ENCODE measurements around the gene ALDH3B2.
A peak's percentile ranks its signal among the peaks of the same experiment; 100 is the strongest.
"Not testable (repeated sequence)": the region's sequence is repeated elsewhere in the genome, so short reads cannot be mapped to it uniquely, and the experiment has no call there.

Gene ALDH3B2

DNA sequence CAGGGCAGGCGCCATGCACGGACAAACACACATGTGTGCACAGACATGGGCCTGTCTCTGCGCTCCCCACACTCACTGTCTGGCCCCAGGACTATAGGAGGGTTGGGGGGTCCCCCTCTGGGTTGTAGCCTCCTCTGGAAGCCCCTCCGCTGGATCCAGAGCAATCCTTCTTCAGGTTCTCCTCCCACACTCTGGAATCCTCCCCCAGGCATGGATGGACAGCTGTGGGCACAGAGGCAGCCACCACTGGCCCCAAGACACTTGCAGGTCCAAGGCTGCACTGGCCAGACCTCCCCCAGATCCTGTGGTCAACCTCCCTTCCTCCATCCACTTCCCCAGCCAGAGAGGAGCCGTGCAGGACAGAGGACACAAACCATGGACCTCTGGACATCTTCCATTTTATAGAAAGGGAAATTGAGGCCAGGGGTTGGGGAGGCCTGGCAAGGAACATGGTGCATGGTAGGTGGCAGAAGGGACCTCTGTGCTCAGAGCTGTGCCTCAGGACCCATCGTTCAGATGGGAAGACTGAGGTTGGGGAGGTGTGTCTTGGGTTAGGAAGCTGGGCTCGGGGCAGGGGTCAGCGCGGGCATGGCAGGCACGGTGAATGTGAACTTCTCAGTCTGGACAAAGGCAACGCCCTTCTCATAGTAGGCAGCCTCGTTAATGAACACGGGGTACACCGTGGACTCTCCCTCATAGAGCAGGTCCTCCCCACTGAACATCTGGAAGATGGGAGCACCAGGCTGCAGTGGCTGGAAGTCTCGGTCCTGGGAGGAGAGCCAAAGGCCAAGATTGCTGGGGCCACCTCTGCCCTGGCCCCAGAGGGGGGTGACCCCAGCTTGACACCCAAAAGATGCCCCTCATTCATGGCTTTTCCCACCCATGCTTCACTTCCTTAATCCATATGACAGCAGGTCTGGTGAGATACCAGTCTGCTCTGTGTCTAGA is 32.0 kb downstream of the ALDH3B2 start:
- no peak for DNase-seq (ENCODE audit: low read depth in 2 of 2)

DNA sequence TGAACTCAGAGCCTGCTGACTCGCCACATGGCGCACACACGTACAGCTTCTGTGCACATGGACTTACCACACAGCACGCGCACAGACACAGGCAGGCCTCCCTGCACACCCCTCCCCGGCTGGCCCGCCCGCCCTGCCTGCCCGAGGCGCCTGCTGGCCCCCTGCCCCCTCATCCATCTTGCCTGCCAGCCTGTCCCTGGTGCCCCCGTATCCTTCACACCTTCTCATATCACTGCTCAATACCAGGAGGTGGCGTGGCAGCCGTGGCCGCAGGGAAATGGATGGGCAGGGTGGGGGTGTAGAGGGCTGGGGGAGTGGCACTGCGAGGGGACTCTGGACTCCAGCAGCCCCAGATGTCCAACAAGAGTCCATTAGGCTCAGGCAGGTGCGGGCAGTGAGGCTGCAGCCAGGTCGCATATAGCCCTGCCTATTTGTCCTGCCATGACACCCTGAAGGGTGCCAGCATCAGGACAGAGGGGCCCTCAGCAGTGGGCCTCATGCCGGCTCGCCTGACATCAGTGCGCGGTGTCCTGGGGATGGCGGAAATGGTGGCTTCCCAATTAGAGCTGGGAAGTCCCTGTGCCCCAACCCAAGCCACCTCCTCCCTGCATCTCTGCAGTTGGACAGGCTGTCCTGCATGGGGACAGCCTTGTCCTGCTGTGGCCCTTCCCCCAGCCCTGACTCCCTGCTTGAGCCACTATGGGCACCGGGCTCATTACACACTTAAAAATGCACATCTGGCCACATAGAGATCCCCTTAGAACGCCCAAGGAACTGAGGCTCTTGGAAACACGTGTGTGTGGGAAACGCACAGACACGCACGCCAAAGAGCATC is 32.9 kb downstream of the ALDH3B2 start:
- no peak for DNase-seq (ENCODE audit: low read depth in 2 of 2)

DNA sequence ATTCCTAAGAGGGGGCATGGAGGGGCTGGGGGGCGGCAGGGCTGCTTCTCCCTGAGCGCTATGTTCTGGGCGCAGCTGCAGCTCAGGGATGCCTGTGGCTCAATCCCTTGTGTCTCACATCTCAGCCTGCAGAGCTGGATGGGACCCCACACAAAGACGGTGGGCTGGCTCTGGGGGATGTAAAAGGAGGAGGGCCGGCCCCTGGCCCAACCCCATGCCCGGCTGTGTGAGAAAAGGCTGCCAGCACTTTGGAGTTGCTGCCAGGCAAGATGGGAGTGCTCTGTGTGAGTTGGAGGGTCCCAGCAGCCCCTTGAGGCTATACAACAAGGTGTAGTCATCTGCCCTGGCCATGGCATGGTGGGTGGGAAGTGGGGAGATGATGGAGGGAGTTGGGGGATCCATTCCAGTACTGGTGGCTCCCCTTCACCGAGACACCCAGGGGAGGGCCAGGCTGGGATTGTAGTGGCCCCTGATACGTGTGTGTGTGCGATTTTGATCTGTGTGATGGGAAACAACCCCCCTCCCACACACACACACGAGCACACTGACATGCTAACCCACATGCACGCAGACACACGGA is 33.6 kb downstream of the ALDH3B2 start:
- no peak for DNase-seq (ENCODE audit: low read depth in 2 of 2)

DNA sequence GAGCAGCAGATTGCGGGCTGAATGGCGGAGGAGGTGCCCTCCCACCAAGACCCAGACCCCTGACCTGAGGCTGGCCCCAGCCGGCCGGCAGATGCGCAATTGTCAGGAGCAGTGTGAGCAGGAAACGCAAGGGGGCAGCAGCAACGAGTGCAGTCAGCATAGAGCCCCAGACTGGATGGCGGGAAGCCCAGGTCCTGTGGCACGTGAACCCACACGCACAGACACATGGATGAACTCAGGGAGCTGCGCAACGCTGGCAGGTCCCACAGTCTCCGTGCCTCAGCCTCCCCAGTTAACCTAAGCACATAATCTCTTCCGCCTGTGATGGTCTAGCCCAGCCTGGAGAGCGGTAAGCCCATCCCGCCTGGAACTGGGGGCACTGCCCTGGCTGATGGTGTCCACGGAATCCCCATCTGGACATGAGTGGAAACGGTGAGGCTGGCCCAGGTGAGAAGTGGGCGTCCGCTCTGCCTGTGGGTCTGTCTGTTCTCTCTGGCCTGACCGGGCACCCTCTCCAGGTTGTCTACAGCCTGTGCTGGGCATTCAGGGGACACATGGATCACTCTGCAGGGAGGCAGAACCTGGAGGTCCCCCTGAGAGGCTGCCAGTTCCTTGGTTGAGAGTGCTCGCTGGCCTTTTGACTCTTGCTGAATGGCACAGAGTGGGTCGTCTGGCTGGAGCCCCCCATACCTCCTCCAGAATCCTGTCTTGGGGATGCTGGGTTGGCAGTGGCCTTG is 34.2 kb downstream of the ALDH3B2 start:
- peak; percentile 29 to 60 for DNase-seq (ENCODE audit: low read depth in 2 of 2)

DNA sequence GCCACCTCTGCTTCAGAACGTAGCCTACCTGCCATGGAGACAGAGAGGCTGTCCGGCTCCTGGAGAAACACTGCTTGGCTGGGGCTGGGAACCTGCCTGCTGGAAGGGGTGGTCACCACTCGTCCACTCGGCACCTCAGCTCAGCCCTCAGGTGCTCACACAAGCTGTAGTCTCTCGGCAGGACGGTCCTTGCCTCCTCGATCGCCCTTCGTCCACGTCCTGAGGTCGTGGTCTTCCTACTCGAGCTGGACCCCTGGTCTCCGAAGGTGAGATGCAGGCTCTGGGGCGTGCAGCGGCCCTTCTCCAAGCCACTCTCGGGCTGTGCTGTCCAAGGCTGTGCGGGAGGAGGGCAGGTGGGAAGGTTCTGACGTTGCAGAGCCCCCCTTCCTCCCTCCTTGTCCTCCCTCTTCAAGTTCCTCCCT is 35.0 kb downstream of the ALDH3B2 start, which contains the start of gene TBX10:
Gene TBX10 (minus strand): TSS at position 326 of the 422 bp plus-strand sequence. CDS start 291 bp downstream, at position 35.
- DNase-seq (ENCODE audit: low read depth in 2 of 2), result no peak

DNA sequence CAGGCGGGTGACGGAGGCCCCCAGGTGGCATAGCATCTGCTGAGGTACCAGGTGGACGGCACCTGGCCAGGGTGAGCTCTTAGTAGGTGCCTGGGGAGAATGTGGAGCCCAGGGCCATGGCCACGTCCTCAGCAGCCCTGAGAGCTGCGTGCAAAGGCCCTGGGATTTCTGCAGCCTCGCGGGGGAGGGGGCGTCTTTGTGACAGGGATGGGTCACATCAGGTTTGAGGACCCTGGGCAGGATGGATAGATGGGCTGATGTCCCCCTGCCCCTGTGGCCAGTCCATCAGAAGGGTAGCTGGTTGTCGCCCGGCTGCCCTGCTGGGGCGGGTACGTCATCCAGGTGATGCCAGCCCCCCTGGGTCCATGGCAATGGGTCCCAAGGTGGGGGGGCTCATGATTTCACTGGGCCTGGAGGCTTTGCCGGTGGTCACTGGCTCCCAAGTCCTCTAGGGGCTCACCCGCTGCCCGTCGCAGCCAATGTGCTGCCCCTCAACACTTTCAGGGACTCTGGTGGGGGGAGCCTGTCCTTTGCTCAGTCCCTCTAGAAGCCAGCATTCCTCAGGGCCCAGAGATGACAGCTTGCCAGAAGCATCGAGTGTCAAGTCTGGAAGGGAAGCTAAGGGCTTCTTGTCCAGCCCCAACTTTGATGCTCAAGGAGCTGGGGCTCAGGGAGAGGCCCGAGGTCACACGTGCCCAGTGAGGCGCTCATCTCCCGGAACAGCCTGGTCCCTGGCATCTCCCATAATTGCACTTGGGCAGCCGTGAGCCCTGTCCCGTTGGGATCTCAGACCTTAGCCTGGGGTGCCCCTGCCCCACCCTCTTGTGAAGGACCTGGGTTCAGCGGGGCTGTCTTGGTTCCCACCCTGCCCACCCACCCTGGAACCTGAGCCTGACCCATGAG is 35.6 kb downstream of the ALDH3B2 start:
- DNase-seq (ENCODE audit: low read depth in 2 of 2), result no peak

DNA sequence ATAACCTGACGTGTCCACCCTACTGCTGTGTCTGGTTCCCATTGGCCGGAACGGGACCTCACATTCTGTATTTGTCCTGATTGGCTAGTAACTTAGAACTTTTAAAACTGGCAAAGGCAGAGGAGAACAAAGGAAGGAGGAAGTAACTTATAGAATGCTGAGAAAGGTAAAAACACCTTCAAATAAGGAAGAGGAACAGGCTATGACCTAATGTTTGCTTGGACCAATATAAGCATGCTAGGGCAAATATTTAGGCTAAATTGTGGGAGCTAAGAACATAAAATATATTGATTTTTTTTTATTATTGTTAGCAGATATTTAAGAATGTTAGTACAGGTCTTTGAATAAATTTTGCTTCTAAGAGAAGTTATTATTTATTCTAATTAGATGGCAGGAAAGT is 37.0 kb downstream of the ALDH3B2 start:
- not testable (repeated sequence) for DNase-seq (ENCODE audit: low read depth in 2 of 2)

DNA sequence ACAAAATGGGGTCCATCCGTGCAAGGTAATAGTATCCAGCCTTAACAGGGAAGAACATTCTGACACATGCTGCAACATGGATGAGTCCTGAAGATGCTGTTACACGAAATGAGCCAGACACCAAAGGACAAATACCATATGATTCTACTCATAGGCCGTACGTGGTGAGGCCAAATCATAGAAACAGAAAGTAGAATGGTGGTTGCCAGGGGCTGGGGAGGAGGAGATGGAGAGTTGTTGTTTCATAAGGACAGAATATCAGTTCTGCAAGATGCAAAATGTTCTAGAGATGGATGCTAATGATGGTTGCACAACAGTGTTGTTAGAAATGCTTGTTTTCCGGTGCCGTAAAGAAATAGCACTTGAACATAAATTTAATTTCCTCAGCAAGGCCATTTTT is 37.5 kb downstream of the ALDH3B2 start:
- DNase-seq (ENCODE audit: low read depth in 2 of 2), result no peak

DNA sequence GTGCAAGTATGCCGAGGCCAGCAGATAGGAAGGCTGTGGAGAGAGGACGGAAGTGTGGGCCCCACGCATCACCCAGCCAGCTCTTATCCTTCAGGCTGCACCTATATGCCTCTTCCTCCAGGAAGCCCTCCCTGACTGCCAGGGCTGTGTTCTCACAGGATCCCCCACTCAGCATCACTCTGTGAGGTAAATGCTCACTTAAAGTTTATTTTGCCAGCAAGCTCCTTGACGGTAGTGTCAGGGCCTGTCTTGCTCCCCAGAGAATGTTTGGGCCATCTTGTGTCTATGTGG is 39.2 kb downstream of the ALDH3B2 start:
- no peak for DNase-seq (ENCODE audit: low read depth in 2 of 2)

DNA sequence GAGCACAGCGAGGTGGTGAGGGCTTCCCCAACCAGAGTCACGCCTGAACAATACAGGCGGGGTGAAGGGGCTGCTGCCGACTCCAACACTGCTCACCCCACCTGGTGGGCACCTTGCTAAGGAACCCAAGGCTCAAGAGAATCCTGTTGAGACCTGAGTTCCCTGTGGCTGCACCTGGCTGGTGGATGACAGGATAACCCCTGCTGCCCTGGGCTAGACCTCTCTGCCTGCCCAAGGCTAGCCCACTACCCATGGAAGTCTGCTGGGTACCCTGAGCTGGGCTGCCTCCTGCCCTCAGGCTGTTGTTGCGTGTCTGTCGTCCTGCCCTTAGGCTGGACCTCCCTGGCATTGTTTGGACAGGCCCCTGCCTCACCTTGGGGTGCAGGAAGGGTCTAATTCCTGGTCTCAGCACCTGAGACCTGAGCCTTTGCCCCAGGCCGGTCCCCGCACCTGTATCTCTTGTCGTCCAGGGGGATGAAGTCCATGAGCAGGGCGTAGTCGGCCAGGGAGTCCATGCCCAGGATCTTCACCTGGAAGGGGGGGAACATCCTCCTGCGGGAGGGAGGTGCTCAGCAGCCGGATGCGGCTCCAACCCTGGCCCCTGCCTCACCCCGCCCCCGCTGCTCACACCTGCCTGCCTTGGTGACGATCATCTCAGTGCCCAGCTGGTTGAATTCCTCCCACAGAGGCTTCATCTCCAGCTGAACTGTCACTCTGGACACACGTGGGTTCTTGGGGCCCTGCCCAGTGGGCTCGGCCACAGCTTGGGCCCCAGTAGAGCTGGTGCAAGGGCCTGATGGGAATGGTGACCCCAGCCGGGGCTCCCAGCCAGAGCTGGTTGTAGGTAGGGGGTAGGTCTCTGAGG is 39.8 kb downstream of the ALDH3B2 start:
- DNase-seq (ENCODE audit: low read depth in 2 of 2), result no peak

DNA sequence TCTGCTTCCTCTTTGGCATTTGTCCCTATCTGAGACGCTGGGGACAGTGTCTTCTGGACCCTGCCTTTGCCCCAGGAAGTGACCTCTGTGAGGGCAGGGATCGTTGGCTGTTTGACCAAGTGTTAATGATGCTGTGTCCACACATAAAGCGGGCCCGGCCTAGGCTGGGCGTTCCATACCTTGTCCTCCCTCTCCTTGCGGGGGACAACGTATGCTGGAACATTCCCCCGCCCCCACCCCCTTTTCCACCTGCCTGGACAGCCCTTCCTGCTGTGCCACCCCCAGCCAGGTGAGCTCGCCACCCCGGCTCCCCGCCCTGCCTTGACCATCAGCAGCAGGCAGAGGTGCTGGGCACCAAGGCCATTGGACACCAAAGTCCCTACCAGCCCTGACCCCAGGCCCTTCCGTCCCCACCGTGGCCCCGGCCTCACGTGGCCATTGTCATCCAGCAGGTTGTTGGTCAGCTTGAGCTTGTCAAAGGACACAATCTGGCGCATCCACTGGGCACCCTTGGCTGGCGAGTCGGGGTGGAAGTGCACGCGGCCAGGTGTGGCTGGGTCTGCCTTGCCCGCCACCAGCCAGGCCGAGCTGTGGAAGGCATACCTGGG is 40.6 kb downstream of the ALDH3B2 start:
- no peak for DNase-seq (ENCODE audit: low read depth in 2 of 2)

DNA sequence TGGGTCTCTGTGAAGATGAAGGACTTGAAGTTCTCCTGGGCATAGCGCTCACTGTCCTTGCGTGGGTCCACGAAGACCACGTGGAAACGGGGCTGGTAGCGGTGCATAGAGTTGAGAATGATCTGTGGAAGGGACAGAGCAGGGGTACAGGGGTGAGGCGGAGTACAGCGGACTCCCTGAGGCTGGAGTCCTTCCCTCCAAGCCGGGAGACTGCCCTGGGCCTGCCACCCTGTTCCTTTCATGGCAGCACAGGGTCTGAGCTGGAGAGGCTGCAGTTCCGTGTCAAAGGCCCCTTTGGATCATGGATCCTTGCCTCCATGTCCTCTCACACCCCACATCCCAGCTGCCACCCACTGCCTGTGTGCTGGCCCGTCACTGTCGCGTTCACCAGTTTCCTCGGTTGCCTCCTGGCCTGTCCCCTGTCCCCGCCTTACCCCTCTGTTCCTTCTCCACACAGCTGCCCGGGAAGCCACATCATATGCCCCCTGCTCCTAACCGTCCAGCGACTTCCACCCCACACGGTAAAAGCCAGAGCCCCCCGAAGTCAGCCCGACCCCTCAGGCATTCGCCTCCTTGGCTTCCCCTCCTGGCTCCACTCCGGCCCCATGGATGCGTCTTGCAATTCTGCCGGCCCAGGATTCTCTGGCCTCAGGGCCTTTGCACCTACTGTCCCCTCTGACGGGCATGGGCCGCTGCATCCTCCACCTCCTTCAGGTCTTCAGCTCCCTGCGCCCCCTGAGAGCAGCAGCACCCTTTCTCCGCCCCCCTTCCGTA is 41.3 kb downstream of the ALDH3B2 start:
- DNase-seq (ENCODE audit: low read depth in 2 of 2), result no peak

DNA sequence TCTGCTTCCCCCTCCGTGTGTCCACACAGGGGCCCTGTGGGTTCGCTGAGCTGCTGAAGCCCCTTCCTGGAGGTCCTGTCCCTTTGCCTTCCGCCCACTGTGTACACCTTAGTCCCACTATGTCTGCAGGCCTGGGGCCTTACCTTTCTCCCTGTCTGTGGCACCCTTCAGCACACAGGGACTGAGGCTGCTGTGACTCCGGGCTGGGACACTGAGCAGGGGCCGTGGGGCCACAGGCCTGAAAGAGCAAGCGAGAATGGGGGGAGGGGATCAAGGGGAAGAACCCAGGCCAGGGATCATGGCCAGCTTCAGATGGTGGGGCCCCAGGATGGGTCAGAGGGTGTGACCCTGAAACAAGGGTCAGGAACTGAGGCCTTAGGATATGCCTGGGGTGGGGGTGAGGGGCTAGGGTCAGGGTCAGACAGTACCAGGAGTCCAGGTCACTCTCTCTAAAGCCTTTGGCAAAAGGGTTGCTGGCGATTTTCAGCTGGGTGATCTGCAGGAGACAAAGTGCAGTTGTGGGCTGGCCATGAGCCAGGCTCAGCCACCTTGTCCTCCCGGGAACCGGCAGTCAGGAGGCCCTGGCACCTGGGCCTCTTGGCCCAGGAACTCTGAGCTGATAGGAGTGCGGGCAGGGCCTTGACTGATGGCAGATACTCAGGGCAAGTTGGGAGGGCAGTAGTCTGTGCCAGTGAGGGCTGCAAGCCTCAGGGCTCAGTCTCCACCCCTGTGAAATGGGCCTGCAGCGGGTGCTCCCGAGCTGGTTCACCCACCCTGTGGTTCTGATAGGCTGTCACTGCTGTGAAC is 42.0 kb downstream of the ALDH3B2 start:
- no peak for DNase-seq (ENCODE audit: low read depth in 2 of 2)

DNA sequence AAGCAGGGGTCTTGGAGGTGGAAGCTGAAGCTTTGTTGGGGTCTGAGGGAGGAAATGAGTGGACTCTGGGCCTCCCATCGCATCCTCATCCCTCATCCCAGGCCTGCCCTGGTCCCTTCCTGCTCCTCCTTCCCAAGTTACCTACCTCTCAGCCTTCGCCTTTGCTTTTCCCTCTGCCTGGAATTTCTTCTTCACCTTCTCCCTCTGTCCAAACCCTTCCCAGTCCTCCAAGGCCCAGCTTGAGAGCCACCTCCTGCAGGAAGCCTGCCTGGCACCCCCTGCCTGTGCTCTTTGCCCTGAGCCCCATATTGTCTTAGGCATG is 42.6 kb downstream of the ALDH3B2 start:
- no peak for DNase-seq (ENCODE audit: low read depth in 2 of 2)

DNA sequence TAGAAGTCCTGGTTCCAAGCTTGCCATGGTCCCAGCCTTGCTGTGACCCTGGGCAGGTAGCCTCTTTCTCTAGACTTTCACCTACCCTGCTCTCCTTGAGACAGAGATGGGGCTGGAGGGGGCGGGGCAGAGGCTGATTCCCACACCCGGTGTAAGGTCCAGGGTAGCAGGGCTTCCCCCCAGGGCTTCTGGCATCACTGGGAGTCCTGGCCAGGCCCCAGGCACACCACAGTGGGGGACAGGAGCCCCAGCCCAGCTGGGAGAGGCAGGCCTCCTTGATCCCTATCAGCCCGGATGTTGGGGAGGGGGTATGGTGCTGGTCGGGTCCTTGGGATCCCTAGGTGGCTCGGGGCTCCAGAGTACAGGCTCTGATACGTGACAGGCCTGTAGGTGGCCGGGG is 43.0 kb downstream of the ALDH3B2 start:
- no peak for DNase-seq (ENCODE audit: low read depth in 2 of 2)

DNA sequence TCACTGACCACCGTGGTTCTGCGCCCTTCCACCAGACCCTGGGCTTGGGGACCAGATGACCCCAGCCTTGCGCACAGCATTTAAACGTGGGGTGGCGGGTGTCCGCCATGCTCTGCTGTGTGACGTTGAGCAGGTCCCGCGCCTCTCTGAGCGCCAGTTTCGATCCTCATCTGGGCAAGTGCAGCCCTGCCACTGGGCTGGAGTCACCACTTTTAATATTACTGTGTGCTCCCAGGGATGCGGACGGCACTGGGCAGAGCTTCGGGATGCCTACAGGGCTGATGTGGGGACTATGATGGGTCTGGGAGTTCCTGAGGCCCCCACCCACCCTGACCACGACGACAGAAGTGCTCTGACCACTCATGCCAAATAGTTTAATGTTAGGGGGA is 43.5 kb downstream of the ALDH3B2 start:
- DNase-seq (ENCODE audit: low read depth in 2 of 2), result no peak

DNA sequence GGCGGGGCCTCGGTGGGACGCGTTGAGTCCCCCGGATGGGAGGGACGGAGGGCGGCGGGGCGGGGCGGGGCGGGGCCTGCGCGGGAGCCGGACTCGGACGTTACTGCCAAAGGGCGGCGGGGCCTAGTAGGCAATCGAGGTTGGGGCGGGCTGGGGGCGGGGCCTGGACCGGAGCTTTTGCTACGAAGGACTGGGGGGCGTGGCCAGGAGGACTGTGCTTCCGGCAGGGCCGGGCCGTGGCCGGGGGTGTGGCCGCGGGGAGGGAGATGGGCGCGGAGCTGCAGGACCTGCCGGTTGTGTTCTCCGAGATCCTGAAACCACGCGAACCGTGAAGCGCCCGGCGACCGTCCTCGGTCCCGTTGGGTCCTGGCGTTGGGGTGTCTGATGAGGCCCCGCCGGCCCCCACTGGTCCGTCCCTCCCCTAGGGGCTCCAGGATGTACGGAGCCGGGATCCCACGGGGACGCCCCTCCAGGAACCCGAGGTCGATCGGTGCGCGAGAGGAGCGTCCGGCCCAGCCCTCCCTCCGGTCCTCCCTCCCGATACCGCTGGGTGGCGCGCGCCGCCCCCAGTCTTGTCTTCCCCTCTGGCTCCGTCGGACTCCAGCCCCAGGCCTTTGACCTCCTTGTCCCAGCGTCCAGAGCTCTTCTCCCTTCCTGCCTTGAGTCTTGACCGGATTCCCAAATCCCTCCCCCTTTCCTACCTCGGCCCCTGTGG is 44.0 kb downstream of the ALDH3B2 start:
- DNase-seq (ENCODE audit: low read depth in 2 of 2), result peak; percentile 91 to 98
